ENCODE data around the gene CUX1.
"Not testable (repeated sequence)": the region's sequence is repeated elsewhere in the genome, so short reads cannot be mapped to it uniquely, and the experiment has no call there.

Gene CUX1

DNA sequence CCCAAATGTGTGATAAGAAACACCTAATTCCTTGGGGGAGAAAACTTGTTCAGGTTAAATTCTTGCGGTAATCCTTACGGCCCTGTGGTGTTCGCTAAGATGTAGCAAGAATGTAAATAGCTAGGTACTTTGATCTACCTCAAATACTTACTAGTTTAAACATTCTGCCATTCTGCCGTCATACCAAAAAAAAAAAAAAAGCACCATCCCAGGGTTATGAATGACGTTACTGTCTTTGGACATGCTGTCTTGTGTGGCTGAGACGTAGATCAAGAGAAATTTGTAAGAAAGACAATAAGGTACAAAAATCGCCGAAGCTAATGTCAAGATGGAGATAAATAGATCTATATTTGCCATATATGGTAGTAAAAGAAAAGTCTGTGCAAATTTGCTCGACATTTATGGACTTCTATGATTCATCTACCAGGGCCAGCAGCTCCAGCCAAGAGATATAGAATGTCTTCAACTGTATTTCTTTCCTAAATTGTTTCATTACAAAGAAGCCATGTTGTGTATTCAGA, 195.6 kb downstream of the CUX1 start:
- no peak overlapping the region for H3K4me3 Mint-ChIP-seq
- DNase-seq: no peak
- CTCF ChIA-PET: interaction anchor here (0.7 kb wide), 1 partner anchor 270 kb away, joined by 3 read pairs; no protein-coding TSS in a partner anchor
- H3K27ac Mint-ChIP-seq: no peak overlapping the region
- H3K4me1 Mint-ChIP-seq: no peaks in the 10 kb centered on the region
- no peaks in the 10 kb centered on the region for H3K27me3 Mint-ChIP-seq
- H3K9me3 Mint-ChIP-seq: no peaks in the 10 kb centered on the region
- no peaks in the 10 kb centered on the region for H3K36me3 Mint-ChIP-seq

GRCh38 chr7:102018876-102019275, 201.4 kb downstream of the CUX1 start:
- H3K9me3 Mint-ChIP-seq: no peaks in the 10 kb centered on the region
- no peaks in the 10 kb centered on the region for H3K36me3 Mint-ChIP-seq
- CTCF ChIA-PET: no interaction called here
- H3K27me3 Mint-ChIP-seq: no peaks in the 10 kb centered on the region
- H3K4me1 Mint-ChIP-seq: no peaks in the 10 kb centered on the region
- no peak for DNase-seq
- no peak overlapping the region for H3K4me3 Mint-ChIP-seq
- no peak overlapping the region for H3K27ac Mint-ChIP-seq

GRCh38 chr7:102019461-102019860, 202.0 kb downstream of the CUX1 start:
- CTCF ChIA-PET: no interaction called here
- Mint-ChIP-seq H3K36me3 (no peaks in the 10 kb centered on the region), H3K4me1 (peaks cover under 1% of the 10 kb centered on the region), H3K27ac (no peak overlapping the region), H3K9me3 (no peaks in the 10 kb centered on the region), H3K4me3 (no peak overlapping the region), H3K27me3 (no peaks in the 10 kb centered on the region)
- DNase-seq: no peak

- Mint-ChIP-seq H3K4me3 (no peak overlapping the region), H3K9me3 (no peaks in the 10 kb centered on the region), H3K27ac (no peak overlapping the region), H3K27me3 (no peaks in the 10 kb centered on the region), H3K4me1 (peaks cover 4% of the 10 kb centered on the region), H3K36me3 (no peaks in the 10 kb centered on the region)
- no peak for DNase-seq
- CTCF ChIA-PET: interaction anchor here (0.6 kb wide), 1 partner anchor 17 kb away, joined by 4 read pairs; no protein-coding TSS in a partner anchor
These were observed 204.6 kb downstream of the CUX1 start for GRCh38 chr7:102021841-102022618.

DNA sequence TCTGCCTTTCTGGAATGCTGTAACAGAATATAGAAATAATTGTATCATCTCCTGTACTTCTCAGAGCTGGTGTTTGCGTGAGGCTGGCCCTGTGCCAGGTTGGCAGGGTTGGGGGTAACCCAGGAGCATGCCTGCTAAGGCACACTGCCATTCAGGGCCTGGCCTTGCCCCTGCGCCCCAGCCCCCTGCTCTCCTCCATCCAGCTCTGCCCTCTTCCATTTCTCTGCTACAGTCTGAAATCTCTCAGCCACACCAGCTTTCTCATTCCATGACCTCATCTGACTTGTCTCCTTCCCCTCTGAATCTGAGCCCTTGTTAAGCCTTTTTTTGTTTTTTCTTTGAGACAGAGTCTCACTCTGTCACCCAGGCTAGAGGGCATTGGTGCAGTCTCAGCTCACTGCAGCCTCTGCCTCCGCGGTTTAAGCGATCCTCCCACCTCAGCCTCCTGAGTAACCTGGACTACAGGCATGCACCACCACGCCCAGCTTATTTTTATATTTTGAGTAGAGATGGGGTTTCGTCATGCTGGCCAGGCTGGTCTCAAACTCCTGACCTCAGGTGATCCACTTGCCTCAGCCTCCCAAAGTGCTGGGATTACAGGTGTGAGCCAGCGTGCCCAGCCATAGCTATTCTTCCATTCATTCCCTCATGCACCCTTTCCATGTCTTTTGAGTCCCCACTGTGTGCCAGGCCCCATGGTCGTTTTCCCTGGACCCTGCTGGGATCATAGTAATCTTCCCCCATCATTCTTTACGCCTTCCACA, 206.8 kb downstream of the CUX1 start:
- Mint-ChIP-seq H3K9me3 (no peaks in the 10 kb centered on the region), H3K27ac (no peak overlapping the region)
- CTCF ChIA-PET: no interaction called here

DNA sequence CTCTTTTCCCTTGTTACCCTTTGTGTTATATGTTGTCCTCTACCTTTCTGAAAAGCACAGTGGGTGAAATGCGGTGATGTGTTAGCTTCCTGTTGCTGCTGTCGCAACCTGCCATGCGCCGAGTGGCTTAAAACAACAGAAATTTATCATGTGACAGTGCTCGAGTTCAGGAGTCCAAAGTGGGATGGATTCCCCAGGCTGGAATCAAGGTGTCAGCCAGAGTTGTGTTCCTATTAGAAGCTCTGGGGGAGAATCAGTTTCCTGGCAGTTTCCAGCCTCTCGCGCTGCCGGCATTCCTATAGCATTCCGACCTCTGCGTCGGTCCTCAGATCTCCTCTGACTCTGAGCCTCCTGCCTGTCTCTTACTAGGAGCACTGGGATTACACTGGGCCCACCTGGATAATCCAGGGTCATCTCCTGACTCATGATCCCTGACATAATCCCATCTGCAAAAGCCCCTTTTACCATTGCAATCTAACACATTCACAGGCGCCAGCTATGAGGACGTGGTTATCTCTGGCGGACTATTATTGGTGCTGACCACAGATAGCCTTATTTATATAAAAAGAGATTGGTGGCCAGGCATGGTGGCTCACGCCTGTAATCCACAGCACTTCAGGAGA, 207.5 kb downstream of the CUX1 start:
- no peak for DNase-seq
- Mint-ChIP-seq H3K27me3 (no peaks in the 10 kb centered on the region), H3K4me3 (no peak overlapping the region), H3K27ac (no peak overlapping the region), H3K36me3 (no peaks in the 10 kb centered on the region), H3K9me3 (no peaks in the 10 kb centered on the region), H3K4me1 (peaks cover 16% of the 10 kb centered on the region)
- CTCF ChIA-PET: no interaction called here

More for the DNA sequence above, 206.8 kb downstream of the CUX1 start:
- Mint-ChIP-seq H3K4me1 (peaks cover 16% of the 10 kb centered on the region), H3K27me3 (no peaks in the 10 kb centered on the region), H3K4me3 (no peak overlapping the region), H3K36me3 (no peaks in the 10 kb centered on the region)
- no peak for DNase-seq

DNA sequence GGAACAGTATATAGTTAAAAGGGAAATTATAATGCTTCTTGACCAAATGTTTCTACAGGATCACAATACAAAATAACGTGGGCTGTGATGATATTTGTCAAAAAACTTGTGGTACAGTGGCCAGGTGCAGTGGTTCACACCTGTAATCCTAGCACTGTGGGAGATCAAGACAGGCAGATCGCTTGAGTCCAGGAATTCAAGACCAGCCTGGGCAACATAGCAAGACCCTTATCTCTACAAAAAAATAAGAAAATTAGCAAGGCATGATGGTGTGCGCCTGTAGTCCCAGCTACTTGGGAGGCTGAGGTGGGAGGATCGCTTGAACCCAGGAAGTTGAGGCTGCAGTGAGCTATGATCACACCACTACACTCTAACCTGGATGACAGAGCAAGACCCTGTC, 208.4 kb downstream of the CUX1 start:
- H3K36me3 Mint-ChIP-seq, DNase-seq, H3K9me3 Mint-ChIP-seq, H3K27ac Mint-ChIP-seq, H3K4me3 Mint-ChIP-seq, CTCF ChIA-PET, H3K27me3 Mint-ChIP-seq: not testable (repeated sequence)
- peaks cover 16% of the 10 kb centered on the region for H3K4me1 Mint-ChIP-seq

GRCh38 chr7:102028206-102028826, 210.9 kb downstream of the CUX1 start:
- no peak overlapping the region for H3K27ac Mint-ChIP-seq
- peaks cover 16% of the 10 kb centered on the region for H3K4me1 Mint-ChIP-seq
- no peaks in the 10 kb centered on the region for H3K9me3 Mint-ChIP-seq
- H3K4me3 Mint-ChIP-seq: no peak overlapping the region
- no peaks in the 10 kb centered on the region for H3K36me3 Mint-ChIP-seq
- no peaks in the 10 kb centered on the region for H3K27me3 Mint-ChIP-seq
- DNase-seq: peak; percentile 46
- CTCF ChIA-PET: no interaction called here

DNA sequence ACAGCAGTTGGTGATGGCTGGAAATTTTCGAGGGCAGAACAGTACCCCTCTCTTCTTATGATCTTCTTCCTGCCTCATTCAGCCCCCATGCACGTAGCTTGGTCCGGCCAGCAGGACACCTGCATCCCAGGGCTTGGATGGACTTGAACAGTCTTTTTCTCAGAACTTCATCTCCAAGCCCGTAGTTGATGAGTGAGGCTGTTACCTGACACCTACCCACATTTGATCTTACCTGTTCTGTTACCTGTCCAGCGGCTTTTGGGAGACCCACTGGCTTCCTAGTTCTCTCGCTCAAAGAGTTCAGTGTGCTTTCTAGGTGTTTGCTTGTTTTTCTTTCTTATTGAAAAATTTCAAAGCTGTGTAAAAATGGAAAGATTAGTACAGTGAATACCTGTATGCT, 212.2 kb downstream of the CUX1 start:
- no peaks in the 10 kb centered on the region for H3K27me3 Mint-ChIP-seq
- CTCF ChIA-PET: no interaction called here
- DNase-seq: no peak
- peaks cover 14% of the 10 kb centered on the region for H3K4me1 Mint-ChIP-seq
- H3K27ac Mint-ChIP-seq: no peak overlapping the region
- H3K9me3 Mint-ChIP-seq: no peaks in the 10 kb centered on the region
- H3K36me3 Mint-ChIP-seq: no peaks in the 10 kb centered on the region
- H3K4me3 Mint-ChIP-seq: no peak overlapping the region

- no peaks in the 10 kb centered on the region for H3K36me3 Mint-ChIP-seq
- CTCF ChIA-PET: no interaction called here
These were observed 213.3 kb downstream of the CUX1 start for GRCh38 chr7:102030696-102031095.

GRCh38 chr7:102036958-102037357, 219.5 kb downstream of the CUX1 start:
- CTCF ChIA-PET: no interaction called here
- DNase-seq: no peak
- H3K4me1 Mint-ChIP-seq: no peaks in the 10 kb centered on the region
- no peaks in the 10 kb centered on the region for H3K27me3 Mint-ChIP-seq
- H3K27ac Mint-ChIP-seq: no peak overlapping the region
- no peaks in the 10 kb centered on the region for H3K9me3 Mint-ChIP-seq
- no peak overlapping the region for H3K4me3 Mint-ChIP-seq
- H3K36me3 Mint-ChIP-seq: no peaks in the 10 kb centered on the region

More at GRCh38 chr7:102030696-102031095, 213.3 kb downstream of the CUX1 start:
- Mint-ChIP-seq H3K27me3 (no peaks in the 10 kb centered on the region), H3K27ac (no peak overlapping the region), H3K4me1 (peaks cover 12% of the 10 kb centered on the region), H3K9me3 (no peaks in the 10 kb centered on the region), H3K4me3 (no peak overlapping the region)
- no peak for DNase-seq

DNA sequence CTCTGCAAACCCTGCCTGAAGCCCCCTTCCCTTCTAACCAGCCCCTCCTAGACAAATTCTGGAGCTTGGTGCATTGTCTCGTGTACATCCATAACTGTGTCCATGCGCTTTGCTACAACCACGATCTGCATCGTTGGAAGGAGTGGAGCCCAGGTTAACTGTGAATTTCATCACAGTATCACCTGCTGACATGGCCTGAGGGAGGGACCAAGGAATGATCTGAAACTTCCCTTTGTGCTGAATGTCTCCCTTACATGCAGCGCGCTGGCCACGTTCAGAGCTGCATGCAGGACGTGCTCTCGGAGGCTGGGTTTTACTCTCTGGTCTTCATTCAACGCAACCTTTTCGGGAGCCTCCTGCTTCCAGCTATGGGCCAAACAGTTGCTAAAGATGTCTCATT, 222.3 kb downstream of the CUX1 start:
- Mint-ChIP-seq H3K4me1 (no peaks in the 10 kb centered on the region), H3K36me3 (no peaks in the 10 kb centered on the region), H3K27me3 (no peaks in the 10 kb centered on the region), H3K27ac (no peak overlapping the region), H3K9me3 (no peaks in the 10 kb centered on the region), H3K4me3 (no peak overlapping the region)
- CTCF ChIA-PET: interaction anchor here (0.7 kb wide), 1 partner anchor 17 kb away, joined by 4 read pairs; no protein-coding TSS in a partner anchor
- no peak for DNase-seq

GRCh38 chr7:102040569-102040968, 223.1 kb downstream of the CUX1 start:
- DNase-seq: no peak
- no peaks in the 10 kb centered on the region for H3K27me3 Mint-ChIP-seq
- H3K27ac Mint-ChIP-seq: no peak overlapping the region
- H3K36me3 Mint-ChIP-seq: no peaks in the 10 kb centered on the region
- H3K4me3 Mint-ChIP-seq: no peak overlapping the region
- H3K9me3 Mint-ChIP-seq: no peaks in the 10 kb centered on the region
- CTCF ChIA-PET: no interaction called here
- H3K4me1 Mint-ChIP-seq: no peaks in the 10 kb centered on the region

DNA sequence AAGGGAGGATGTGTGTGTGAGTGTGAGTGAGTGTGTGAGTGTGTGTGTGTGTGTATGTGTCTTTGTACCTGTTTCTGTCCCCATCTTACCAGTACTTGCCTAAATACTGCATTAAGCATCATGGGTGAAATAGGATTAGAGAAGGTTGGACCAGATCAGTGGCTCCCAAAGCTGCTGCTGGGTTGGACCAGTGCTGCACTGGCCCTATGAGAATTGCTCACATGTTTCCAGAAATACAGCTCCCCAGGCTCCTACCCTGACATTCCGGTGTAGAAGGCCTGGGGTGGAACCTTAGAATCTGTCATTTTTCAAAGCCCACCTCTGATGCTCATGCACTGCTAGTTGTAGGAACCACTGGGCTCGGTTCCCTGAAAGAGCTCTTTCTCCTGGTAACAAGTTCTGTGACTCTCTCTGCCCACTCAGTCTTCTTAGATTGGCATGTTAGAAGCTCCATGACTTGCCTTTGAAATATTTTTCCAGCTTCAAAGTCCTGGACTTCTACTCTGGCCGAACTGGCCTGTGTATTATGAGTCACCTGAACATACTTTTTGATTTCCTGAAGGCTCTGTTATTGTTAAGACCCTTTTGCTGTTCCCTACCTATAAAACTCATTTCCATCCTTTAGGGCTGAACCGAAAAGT, 224.7 kb downstream of the CUX1 start:
- no peak overlapping the region for H3K4me3 Mint-ChIP-seq
- no peak overlapping the region for H3K27ac Mint-ChIP-seq
- no peaks in the 10 kb centered on the region for H3K36me3 Mint-ChIP-seq
- DNase-seq: no peak
- CTCF ChIA-PET: no interaction called here
- peaks cover 3% of the 10 kb centered on the region for H3K27me3 Mint-ChIP-seq
- H3K9me3 Mint-ChIP-seq: no peaks in the 10 kb centered on the region
- no peaks in the 10 kb centered on the region for H3K4me1 Mint-ChIP-seq

All from activated naive CD4-positive, alpha-beta T cell treated with anti-CD3 and anti-CD28 coated beads, Interleukin-2, amount 10 ng/mL, durations not matched to agents 7 days and 5 days (primary cell).